ENCODE data around the gene SLC6A15.

GRCh38 chr12:84889818-84890217 lies 22.8 kb downstream of the SLC6A15 start:
- TF ChIP-seq POLR2A (IDR thresholded peaks at IDR 0.05; ENCODE audit: low read depth, low read length) (no peak), PAX5 (IDR thresholded peaks at IDR 0.05; ENCODE audit: insufficient read depth, low read length, severe bottlenecking) (no peak), POLR2AphosphoS5 (IDR thresholded peaks at IDR 0.05; ENCODE audit: low read depth, low read length) (no peak), SPI1 (IDR thresholded peaks at IDR 0.05; ENCODE audit: low read depth, low read length) (no peak), TAF1 (IDR thresholded peaks at IDR 0.05; ENCODE audit: low read depth, low read length) (no peak), POU2F2 (IDR thresholded peaks at IDR 0.05; ENCODE audit: low read depth, low read length) (no peak)

All from GM12891 (cell line).